HCT116 (cell line): ENCODE results near the gene MIER2.

Source experiments
- ATF3 ChIP-seq: IDR thresholded peaks from 2 replicates; pipeline ENCODE4 v1.6.1; 2012
- POLR2A ChIP-seq: IDR thresholded peaks from 2 replicates; pipeline ENCODE4 v1.7.0; 2011; ENCODE audit warnings: borderline replicate concordance; ENCODE audit not compliant: insufficient read depth, insufficient read length; ENCODE audit errors: extremely low read depth
- TF ChIP-seq, protein P1 (sequence below), 3 experiments: fragments of 200-600 bp in 1 of 3; sonication (generic) in 1 of 3; IDR thresholded peaks in 2 of 3; conservative IDR thresholded peaks in 1 of 3; 2 replicates each; pipeline ENCODE4 v1.5.1; 2012 to 2017; ENCODE audit warnings: low read depth in 2 of 3, low read length in 2 of 3, antibody characterized with exemption in 1 of 3, borderline replicate concordance in 1 of 3, control low read depth in 1 of 3, mild to moderate bottlenecking in 1 of 3, mixed read lengths in 1 of 3, mixed run types in 1 of 3, moderate library complexity in 1 of 3; ENCODE audit not compliant: insufficient read depth in 1 of 3

- TF ChIP-seq, protein P1, sequence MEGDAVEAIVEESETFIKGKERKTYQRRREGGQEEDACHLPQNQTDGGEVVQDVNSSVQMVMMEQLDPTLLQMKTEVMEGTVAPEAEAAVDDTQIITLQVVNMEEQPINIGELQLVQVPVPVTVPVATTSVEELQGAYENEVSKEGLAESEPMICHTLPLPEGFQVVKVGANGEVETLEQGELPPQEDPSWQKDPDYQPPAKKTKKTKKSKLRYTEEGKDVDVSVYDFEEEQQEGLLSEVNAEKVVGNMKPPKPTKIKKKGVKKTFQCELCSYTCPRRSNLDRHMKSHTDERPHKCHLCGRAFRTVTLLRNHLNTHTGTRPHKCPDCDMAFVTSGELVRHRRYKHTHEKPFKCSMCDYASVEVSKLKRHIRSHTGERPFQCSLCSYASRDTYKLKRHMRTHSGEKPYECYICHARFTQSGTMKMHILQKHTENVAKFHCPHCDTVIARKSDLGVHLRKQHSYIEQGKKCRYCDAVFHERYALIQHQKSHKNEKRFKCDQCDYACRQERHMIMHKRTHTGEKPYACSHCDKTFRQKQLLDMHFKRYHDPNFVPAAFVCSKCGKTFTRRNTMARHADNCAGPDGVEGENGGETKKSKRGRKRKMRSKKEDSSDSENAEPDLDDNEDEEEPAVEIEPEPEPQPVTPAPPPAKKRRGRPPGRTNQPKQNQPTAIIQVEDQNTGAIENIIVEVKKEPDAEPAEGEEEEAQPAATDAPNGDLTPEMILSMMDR (IDR thresholded peaks at IDR 0.05 in 2 of 3, conservative IDR thresholded peaks at IDR 0.05 in 1 of 3; ENCODE audit: borderline replicate concordance in 1 of 3, insufficient read depth in 1 of 3, low read depth in 2 of 3, low read length in 2 of 3): no peak
- TF ChIP-seq ATF3 (no peak), POLR2A (no peak)
These were observed 22.4 kb upstream of the MIER2 start for GRCh38 chr19:366951-367350.
